ENCODE data around the gene OXSR1. TPM values are rescaled to one million over a fixed set of nuclear protein-coding genes. Genes with fewer than 3 reads are reported as not detected.

OXSR1 gene
- total RNA-seq = 25.5 TPM
- polyA plus RNA-seq (ENCODE audit: insufficient read depth in 1 of 8, insufficient read length in 8 of 8, low replicate concordance in 1 of 8) = 10 to 100 TPM; 30.5 to 36.5 (median 33.3) TPM
- long read RNA-seq, donor 1 = 0 reads
- long read RNA-seq, donor 2 = 0 reads
- long read RNA-seq, donor 3, full-length matches to known transcripts = 9 of 9 reads
- long read RNA-seq, donor 3, partial matches to known transcripts = 0 of 9 reads
- long read RNA-seq, donor 3, other reads (novel, unspliced or antisense) = 0 of 9 reads
- long read RNA-seq, donor 4, full-length matches to known transcripts = 1 of 1 reads
- long read RNA-seq, donor 4, partial matches to known transcripts = 0 of 1 reads
- long read RNA-seq, donor 4, other reads (novel, unspliced or antisense) = 0 of 1 reads
- long read RNA-seq, donor 5, full-length matches to known transcripts = 9 of 85 reads
- long read RNA-seq, donor 5, partial matches to known transcripts = 76 of 85 reads
- long read RNA-seq, donor 5, other reads (novel, unspliced or antisense) = 0 of 85 reads
- long read RNA-seq, donor 6, full-length matches to known transcripts = 8 of 14 reads
- long read RNA-seq, donor 6, partial matches to known transcripts = 6 of 14 reads
- long read RNA-seq, donor 6, other reads (novel, unspliced or antisense) = 0 of 14 reads
- long read RNA-seq, donor 7, full-length matches to known transcripts = 1 of 1 reads
- long read RNA-seq, donor 7, partial matches to known transcripts = 0 of 1 reads
- long read RNA-seq, donor 7, other reads (novel, unspliced or antisense) = 0 of 1 reads
- long read RNA-seq, donor 8 = 0 reads
- long read RNA-seq, donor 9, full-length matches to known transcripts = 1 of 6 reads
- long read RNA-seq, donor 9, partial matches to known transcripts = 5 of 6 reads
- long read RNA-seq, donor 9, other reads (novel, unspliced or antisense) = 0 of 6 reads
- long read RNA-seq, donor 10, full-length matches to known transcripts = 2 of 7 reads
- long read RNA-seq, donor 10, partial matches to known transcripts = 5 of 7 reads
- long read RNA-seq, donor 10, other reads (novel, unspliced or antisense) = 0 of 7 reads
- long read RNA-seq, donor 11, full-length matches to known transcripts = 3 of 52 reads
- long read RNA-seq, donor 11, partial matches to known transcripts = 49 of 52 reads
- long read RNA-seq, donor 11, other reads (novel, unspliced or antisense) = 0 of 52 reads

- Histone ChIP-seq H3K27me3 (ENCODE audit: control insufficient read depth, insufficient read depth, low read length) (no peaks in the 10 kb centered on the region), H3K27ac (ENCODE audit: low read length) (peak within 1 kb of the TSS; percentile 100), H3K4me3 (ENCODE audit: low read length) (peak within 1 kb of the TSS; percentile 93), H3K4me1 (ENCODE audit: control insufficient read depth, insufficient read depth, low read length) (peaks cover 12% of the 10 kb centered on the region), H3K36me3 (ENCODE audit: control insufficient read depth, insufficient read depth, low read length) (no peaks in the 10 kb centered on the region), H3K9me3 (replicated peaks; ENCODE audit: control insufficient read depth, low read depth, low read length) (no peaks in the 10 kb centered on the region)
- WGBS (ENCODE audit: insufficient coverage) = under 1% methylated on average over 56 of the region's 57 CpGs
- peak; percentile 100 for DNase-seq
Observed at GRCh38 chr3:38164952-38165721, at the start of gene OXSR1. Gene OXSR1 (plus strand): TSS chr3:38165537. CDS start chr3:38165877, 340 bp downstream.

- peaks cover 2% of the 10 kb centered on the region for H3K27me3 ChIP-seq (ENCODE audit: control insufficient read depth, insufficient read depth, low read length)
- DNase-seq = no peak
- peaks cover 13% of the 10 kb centered on the region for H3K36me3 ChIP-seq (ENCODE audit: control insufficient read depth, insufficient read depth, low read length)
- no peak overlapping the region for H3K27ac ChIP-seq (ENCODE audit: low read length)
- H3K4me3 ChIP-seq (ENCODE audit: low read length) = no peak overlapping the region
- WGBS (ENCODE audit: insufficient coverage) = 70% methylated on average over 7 of the region's 9 CpGs
- peaks cover 9% of the 10 kb centered on the region for H3K4me1 ChIP-seq (ENCODE audit: control insufficient read depth, insufficient read depth, low read length)
- H3K9me3 ChIP-seq (replicated peaks; ENCODE audit: control insufficient read depth, low read depth, low read length) = no peaks in the 10 kb centered on the region
Observed at GRCh38 chr3:38115645-38116427, 49.5 kb upstream of the OXSR1 start.

GRCh38 chr3:38116471-38117162 lies 48.7 kb upstream of the OXSR1 start:
- 86% methylated on average over 12 of the region's 12 CpGs for WGBS (ENCODE audit: insufficient coverage)
- Histone ChIP-seq H3K4me3 (ENCODE audit: low read length) (no peak overlapping the region), H3K27ac (ENCODE audit: low read length) (no peak overlapping the region), H3K9me3 (replicated peaks; ENCODE audit: control insufficient read depth, low read depth, low read length) (no peaks in the 10 kb centered on the region), H3K4me1 (ENCODE audit: control insufficient read depth, insufficient read depth, low read length) (peaks cover 9% of the 10 kb centered on the region), H3K36me3 (ENCODE audit: control insufficient read depth, insufficient read depth, low read length) (peaks cover 19% of the 10 kb centered on the region), H3K27me3 (ENCODE audit: control insufficient read depth, insufficient read depth, low read length) (peaks cover 2% of the 10 kb centered on the region)
- DNase-seq = no peak

- H3K9me3 ChIP-seq (replicated peaks; ENCODE audit: control insufficient read depth, low read depth, low read length) = no peaks in the 10 kb centered on the region
- 80% methylated on average over 7 of the region's 10 CpGs for WGBS (ENCODE audit: insufficient coverage)
- peaks cover 2% of the 10 kb centered on the region for H3K27me3 ChIP-seq (ENCODE audit: control insufficient read depth, insufficient read depth, low read length)
- H3K4me1 ChIP-seq (ENCODE audit: control insufficient read depth, insufficient read depth, low read length) = peaks cover 3% of the 10 kb centered on the region
- H3K4me3 ChIP-seq (ENCODE audit: low read length) = no peak overlapping the region
- DNase-seq = no peak
- H3K27ac ChIP-seq (ENCODE audit: low read length) = no peak overlapping the region
- peaks cover 26% of the 10 kb centered on the region for H3K36me3 ChIP-seq (ENCODE audit: control insufficient read depth, insufficient read depth, low read length)
Observed at GRCh38 chr3:38117163-38117716, 48.1 kb upstream of the OXSR1 start.

GRCh38 chr3:38117748-38118420 lies 47.5 kb upstream of the OXSR1 start:
- Histone ChIP-seq H3K27ac (ENCODE audit: low read length) (no peak overlapping the region), H3K27me3 (ENCODE audit: control insufficient read depth, insufficient read depth, low read length) (peaks cover 2% of the 10 kb centered on the region), H3K4me1 (ENCODE audit: control insufficient read depth, insufficient read depth, low read length) (no peaks in the 10 kb centered on the region), H3K36me3 (ENCODE audit: control insufficient read depth, insufficient read depth, low read length) (peaks cover 32% of the 10 kb centered on the region), H3K9me3 (replicated peaks; ENCODE audit: control insufficient read depth, low read depth, low read length) (no peaks in the 10 kb centered on the region), H3K4me3 (ENCODE audit: low read length) (no peak overlapping the region)
- WGBS (ENCODE audit: insufficient coverage) = 54% methylated on average over 9 of the region's 11 CpGs
- DNase-seq = peak; percentile 49

GRCh38 chr3:38118421-38119247 lies 46.7 kb upstream of the OXSR1 start:
- no peak overlapping the region for H3K27ac ChIP-seq (ENCODE audit: low read length)
- WGBS (ENCODE audit: insufficient coverage) = 88% methylated on average over 10 of the region's 13 CpGs
- no peak for DNase-seq

GRCh38 chr3:38119248-38119544 lies 46.1 kb upstream of the OXSR1 start:
- 100% methylated on average over 1 of the region's 1 CpG for WGBS (ENCODE audit: insufficient coverage)
- peaks cover 2% of the 10 kb centered on the region for H3K27me3 ChIP-seq (ENCODE audit: control insufficient read depth, insufficient read depth, low read length)
- H3K36me3 ChIP-seq (ENCODE audit: control insufficient read depth, insufficient read depth, low read length) = peaks cover 38% of the 10 kb centered on the region
- no peak overlapping the region for H3K27ac ChIP-seq (ENCODE audit: low read length)
- no peak for DNase-seq
- H3K4me1 ChIP-seq (ENCODE audit: control insufficient read depth, insufficient read depth, low read length) = no peaks in the 10 kb centered on the region
- no peaks in the 10 kb centered on the region for H3K9me3 ChIP-seq (replicated peaks; ENCODE audit: control insufficient read depth, low read depth, low read length)
- no peak overlapping the region for H3K4me3 ChIP-seq (ENCODE audit: low read length)

More at GRCh38 chr3:38118421-38119247, 46.7 kb upstream of the OXSR1 start:
- no peaks in the 10 kb centered on the region for H3K4me1 ChIP-seq (ENCODE audit: control insufficient read depth, insufficient read depth, low read length)
- peaks cover 2% of the 10 kb centered on the region for H3K27me3 ChIP-seq (ENCODE audit: control insufficient read depth, insufficient read depth, low read length)
- H3K9me3 ChIP-seq (replicated peaks; ENCODE audit: control insufficient read depth, low read depth, low read length) = no peaks in the 10 kb centered on the region
- peaks cover 36% of the 10 kb centered on the region for H3K36me3 ChIP-seq (ENCODE audit: control insufficient read depth, insufficient read depth, low read length)
- H3K4me3 ChIP-seq (ENCODE audit: low read length) = no peak overlapping the region

Measured in muscle of leg (tissue), 16 donors.